Measurements from ENCODE around the gene MIPOL1. TPM values are rescaled to one million over a fixed set of nuclear protein-coding genes. Genes with fewer than 3 reads are reported as not detected.
A peak's percentile ranks its signal among the peaks of the same experiment; 100 is the strongest.

Gene MIPOL1
- total and polyA plus RNA-seq, 2 of the 13 experiments (the other 11 are each of a cell fraction or from before 2014, with no cell fraction given) = 8.6 to 34.2 TPM

- peak; percentile 46; the same call in 1 of the 2 replicates for TF ChIP-seq TFAP4 (IDR thresholded peaks at IDR 0.05; ENCODE audit: borderline replicate concordance, low read depth)
- TF ChIP-seq MYPOP (CRISPR knock-in tag; IDR thresholded peaks at IDR 0.05) = peak; percentile 99
- TF ChIP-seq PCBP1 (IDR thresholded peaks at IDR 0.05; ENCODE audit: borderline replicate concordance, low read depth, low read length) = peak; percentile 89
- TF ChIP-seq ZSCAN30 (CRISPR knock-in tag; IDR thresholded peaks at IDR 0.05) = peak; percentile 51; the same call in 1 of the 2 replicates
- peak; percentile 31 for TF ChIP-seq ZNF496 (CRISPR knock-in tag; IDR thresholded peaks at IDR 0.05; ENCODE audit: insufficient replicate concordance)
- peak; percentile 56; the same call in 1 of the 2 replicates for TF ChIP-seq FLYWCH1 (CRISPR knock-in tag; IDR thresholded peaks at IDR 0.05)
- TF ChIP-seq ZNF570 (CRISPR knock-in tag; IDR thresholded peaks at IDR 0.05; ENCODE audit: borderline replicate concordance) = peak; percentile 98
- peak; percentile 98 for TF ChIP-seq KDM2A (CRISPR knock-in tag; IDR thresholded peaks at IDR 0.05; ENCODE audit: borderline replicate concordance, low read depth)
- peak; percentile 6; the same call in 1 of the 2 replicates for TF ChIP-seq PPARG (CRISPR knock-in tag; conservative IDR thresholded peaks at IDR 0.05)
- TF ChIP-seq ZNF788 (CRISPR knock-in tag; IDR thresholded peaks at IDR 0.05; ENCODE audit: borderline replicate concordance) = peak; percentile 96
- peak; percentile 84; the same call in 1 of the 2 replicates for TF ChIP-seq ZBTB42 (CRISPR knock-in tag; IDR thresholded peaks at IDR 0.05)
- TF ChIP-seq KIAA2018 (CRISPR knock-in tag; IDR thresholded peaks at IDR 0.05; ENCODE audit: borderline replicate concordance) = peak; percentile 92; the same call in 1 of the 2 replicates
- TF ChIP-seq ZNF616 (CRISPR knock-in tag; IDR thresholded peaks at IDR 0.05; ENCODE audit: low read depth) = peak; percentile 98
- TF ChIP-seq ELK4 (CRISPR knock-in tag; IDR thresholded peaks at IDR 0.05; ENCODE audit: borderline replicate concordance) = no peak
- TF ChIP-seq REL (CRISPR knock-in tag; conservative IDR thresholded peaks at IDR 0.05) = peak; percentile 98
- TF ChIP-seq HOXD1 (CRISPR knock-in tag; IDR thresholded peaks at IDR 0.05) = peak; percentile 98
- peak; percentile 83 for TF ChIP-seq ZNF12 (CRISPR knock-in tag; IDR thresholded peaks at IDR 0.05)
Observed at GRCh38 chr14:37172024-37172869, 25.5 kb upstream of the MIPOL1 start, which contains the start of gene SLC25A21 (continued).
